Hypothalamus (tissue), 51 donors: Measurements from ENCODE around the gene MLANA.
"Not testable (repeated sequence)": the region's sequence is repeated elsewhere in the genome, so short reads cannot be mapped to it uniquely, and the experiment has no call there.

Experiments used
- DNase-seq, 51 donors: peaks; one replicate each; lab custom pipeline; 2025; lab: John Stamatoyannopoulos, UW

Gene MLANA

GRCh38 chr9:5869315-5870019 lies 21.2 kb upstream of the MLANA start:
- DNase-seq, result no peak

GRCh38 chr9:5870020-5870339 lies 20.7 kb upstream of the MLANA start:
- no peak for DNase-seq

DNA sequence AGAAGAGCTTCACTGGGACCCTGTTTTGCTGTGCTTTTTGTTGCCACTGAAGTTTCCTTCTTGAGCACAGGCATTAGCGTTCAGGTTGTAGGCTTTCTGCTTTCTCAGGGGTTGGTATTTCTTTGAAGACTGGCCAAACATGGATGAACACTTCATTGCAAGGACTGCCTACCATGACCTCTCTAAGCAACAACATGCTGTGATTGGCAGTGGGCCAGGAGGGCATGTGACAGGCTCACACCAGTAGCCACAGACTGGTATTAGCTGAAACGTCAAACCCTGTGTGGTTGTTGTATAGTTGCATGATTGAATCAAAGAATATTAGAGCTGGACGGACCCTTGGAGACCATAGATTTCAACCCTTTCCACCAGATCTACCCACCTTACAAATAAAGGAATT lies 20.0 kb upstream of the MLANA start:
- peak in 6 of 51 donors; percentile 2 to 9 (median 2) for DNase-seq

DNA sequence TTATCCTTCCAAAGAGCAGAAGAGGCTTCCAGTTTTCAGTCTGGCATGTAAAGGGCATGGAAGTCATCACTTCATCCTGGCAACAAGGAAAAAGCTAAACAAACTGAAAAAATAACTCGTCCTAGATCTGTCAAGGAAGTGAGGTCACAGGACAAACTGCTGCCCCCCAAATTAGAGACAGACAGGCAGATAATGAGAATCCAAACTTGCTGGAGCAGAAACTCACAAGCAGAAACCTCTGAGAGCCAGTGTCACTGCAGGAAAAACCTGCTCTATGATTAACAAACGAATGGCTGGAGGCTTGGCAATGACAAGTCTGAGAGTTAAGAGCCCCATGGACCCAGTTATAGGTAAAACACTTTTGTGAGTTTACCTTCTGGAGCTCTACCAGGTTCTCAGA lies 18.9 kb upstream of the MLANA start:
- DNase-seq, result no peak

- DNase-seq, result no peak
Observed at GRCh38 chr9:5872511-5872910, 18.2 kb upstream of the MLANA start.

DNA sequence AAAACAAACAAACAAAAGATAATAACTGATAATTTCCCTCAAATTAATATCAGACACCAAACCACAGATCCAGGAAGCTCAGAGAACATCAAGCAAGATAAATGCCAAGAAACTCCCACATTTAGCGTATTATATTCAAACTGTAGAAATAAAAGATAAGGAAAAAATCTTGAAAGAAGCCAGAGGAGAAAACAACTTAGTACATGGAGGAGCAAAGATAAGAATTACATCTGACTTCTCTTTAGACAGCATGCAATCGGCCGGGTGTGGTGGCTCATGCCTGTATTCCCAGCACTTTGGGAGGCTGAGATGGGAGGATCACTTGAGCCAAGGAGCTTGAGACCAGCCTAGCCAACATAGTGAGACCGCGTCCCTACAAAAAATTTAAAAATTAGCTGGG lies 17.2 kb upstream of the MLANA start:
- DNase-seq, result no peak

DNA sequence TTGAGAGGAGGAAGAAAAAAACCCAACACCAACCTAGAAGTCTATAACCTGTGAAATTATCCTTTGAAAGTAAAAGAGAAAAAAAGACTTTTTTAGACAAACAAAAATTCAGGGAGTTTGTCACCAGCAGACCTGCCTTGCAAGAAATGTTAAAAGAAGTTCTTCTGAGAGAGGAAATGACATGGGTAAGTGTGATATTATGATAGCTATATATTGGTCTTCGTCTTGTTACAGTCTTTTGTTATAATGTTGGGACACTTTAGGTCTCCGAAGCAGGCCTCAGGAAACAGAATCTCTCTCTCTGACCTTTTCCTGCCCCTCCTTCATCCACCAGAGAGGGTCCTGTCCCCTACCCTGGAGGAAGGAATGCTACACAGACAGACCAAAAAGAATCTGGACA lies 16.6 kb upstream of the MLANA start:
- no peak for DNase-seq

GRCh38 chr9:5876026-5876425 lies 14.7 kb upstream of the MLANA start:
- no peak for DNase-seq

GRCh38 chr9:5876711-5877110 lies 14.0 kb upstream of the MLANA start:
- no peak for DNase-seq

DNA sequence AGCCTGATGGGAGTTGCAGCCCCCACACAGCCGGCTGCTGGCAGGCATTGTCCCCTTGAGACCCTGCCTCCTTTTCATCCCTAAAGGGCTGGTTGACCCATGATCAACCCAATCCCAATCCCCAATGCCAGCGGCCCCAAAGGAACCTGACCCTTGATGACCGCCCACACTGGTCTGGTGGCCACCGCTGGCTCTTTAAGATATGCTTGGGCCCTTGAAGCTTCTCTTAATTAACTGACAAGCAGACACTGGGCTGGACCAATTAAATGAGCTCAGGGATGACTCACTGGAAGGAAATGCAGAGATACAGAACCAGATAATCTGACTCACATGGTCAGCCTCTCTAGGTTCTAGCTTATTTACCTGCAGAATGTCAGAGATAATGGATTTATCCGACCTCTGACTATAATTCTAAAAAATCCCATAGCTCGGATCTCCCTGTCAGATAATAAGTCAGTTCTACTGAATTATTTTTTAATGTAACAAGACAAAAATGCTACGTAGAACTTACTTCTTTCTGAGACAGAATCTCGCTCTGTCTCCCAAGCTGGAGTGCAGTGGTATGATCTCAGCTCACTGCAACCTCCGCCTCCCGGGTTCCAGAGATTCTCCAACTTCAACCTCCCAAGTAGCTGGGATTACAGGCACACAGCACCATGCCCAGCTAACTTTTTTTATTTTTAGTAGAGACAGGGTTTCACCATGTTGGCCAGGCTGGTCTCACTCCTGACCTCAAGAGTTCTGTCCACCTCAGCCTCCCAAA lies 11.1 kb upstream of the MLANA start:
- no peak for DNase-seq

- not testable (repeated sequence) for DNase-seq
Observed at GRCh38 chr9:5882244-5883012, 8.3 kb upstream of the MLANA start.

DNA sequence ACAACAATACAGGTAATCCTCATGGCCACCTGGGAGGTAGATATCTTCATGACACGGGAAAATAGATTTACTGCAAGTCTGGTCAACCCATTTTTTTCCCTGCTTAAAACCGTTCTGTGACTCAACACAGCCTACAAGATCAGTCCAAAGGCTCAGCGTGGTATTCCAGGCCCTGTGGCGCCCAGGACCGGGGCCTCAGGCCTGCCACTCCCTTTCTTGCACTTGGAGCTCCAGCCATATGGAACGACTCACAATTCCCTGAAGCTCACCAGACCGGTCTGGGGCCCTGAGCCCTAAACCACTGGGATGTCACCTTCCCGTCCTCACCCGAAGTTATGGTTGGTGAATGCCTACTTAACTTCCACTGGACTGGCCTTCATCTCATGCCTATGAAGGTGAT lies 6.5 kb upstream of the MLANA start:
- no peak for DNase-seq

- DNase-seq, result peak in 50 of 51 donors; percentile 2 to 82 (median 46)
Observed at GRCh38 chr9:5886114-5886939, 4.4 kb upstream of the MLANA start.

DNA sequence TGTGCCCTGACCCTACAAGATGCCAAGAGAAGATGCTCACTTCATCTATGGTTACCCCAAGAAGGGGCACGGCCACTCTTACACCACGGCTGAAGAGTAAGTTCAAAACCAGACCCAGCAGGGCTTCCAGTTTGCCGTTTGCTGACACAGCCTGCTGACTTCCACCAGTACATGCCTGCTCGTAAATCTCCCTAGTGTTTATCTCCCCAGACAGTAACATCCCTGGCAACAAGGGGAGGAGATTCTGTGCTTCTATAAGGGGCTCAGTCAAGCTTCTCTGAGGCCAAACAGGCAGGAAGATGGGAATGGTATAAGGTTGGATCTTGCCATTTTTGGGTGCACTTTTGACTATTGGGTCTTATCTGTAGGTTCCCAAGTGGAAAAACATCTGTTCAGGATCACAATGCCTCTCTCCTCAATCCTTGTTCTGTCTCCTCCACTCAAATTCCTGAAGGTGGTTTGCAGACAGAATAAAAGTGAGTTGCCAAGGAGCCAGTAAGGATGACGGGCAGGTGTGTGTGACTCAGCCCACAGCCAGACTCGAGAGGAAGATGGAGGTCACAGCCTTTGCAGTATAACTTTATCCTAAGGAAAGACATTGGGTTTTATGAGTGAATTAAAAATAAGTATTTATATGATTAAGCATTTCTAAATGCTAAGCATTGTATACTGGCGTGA lies 1.9 kb downstream of the MLANA start:
- DNase-seq, result no peak

DNA sequence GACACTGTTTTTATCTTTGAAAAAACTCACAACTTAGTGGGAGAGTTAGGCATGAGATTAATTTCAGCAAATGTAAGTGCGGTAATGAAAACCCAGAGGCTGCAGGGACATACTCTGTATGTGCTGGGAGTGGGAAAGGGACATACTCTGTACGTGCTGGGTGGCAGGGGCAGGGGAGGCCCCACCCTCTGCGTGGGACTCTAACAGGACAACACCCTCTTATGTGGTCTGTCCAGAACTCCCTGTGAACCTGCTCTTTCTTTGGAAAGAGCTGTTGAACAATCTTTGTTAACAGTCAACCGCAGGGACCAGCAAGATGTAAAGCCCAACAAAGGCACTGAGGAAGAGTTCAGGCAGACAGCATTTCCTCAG lies 2.4 kb downstream of the MLANA start:
- DNase-seq, result no peak

DNA sequence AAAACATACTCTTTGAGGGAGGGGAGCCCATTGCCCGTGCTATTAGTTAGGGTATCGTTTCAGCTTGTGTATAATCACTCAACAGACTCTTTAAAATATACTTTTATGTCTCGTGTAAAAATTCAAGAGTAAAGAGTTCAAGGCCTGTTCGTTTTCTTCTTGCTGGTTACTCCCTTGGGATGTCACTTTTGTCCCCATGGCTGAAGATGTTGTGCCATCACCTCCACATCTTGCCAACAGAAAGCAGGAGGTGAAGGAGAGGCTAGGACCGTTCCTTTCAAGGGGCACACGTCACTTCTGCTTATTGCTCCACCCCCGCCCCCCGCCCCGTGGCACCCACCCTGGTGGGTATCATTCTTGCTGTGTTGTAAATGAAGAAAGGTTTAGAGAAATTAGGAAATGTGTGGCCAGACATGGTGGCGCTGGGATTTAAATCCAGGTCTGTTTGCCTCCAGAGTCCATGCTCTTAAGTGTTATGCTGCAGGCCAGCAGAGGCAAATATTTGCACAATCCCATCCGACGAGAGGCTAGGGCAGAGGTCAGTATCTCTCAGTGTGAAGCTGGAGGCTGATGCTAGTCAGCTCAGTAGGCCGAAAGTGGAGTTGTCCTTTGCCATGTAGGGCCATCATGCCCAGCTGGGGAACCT lies 3.0 kb downstream of the MLANA start:
- DNase-seq, result no peak

DNA sequence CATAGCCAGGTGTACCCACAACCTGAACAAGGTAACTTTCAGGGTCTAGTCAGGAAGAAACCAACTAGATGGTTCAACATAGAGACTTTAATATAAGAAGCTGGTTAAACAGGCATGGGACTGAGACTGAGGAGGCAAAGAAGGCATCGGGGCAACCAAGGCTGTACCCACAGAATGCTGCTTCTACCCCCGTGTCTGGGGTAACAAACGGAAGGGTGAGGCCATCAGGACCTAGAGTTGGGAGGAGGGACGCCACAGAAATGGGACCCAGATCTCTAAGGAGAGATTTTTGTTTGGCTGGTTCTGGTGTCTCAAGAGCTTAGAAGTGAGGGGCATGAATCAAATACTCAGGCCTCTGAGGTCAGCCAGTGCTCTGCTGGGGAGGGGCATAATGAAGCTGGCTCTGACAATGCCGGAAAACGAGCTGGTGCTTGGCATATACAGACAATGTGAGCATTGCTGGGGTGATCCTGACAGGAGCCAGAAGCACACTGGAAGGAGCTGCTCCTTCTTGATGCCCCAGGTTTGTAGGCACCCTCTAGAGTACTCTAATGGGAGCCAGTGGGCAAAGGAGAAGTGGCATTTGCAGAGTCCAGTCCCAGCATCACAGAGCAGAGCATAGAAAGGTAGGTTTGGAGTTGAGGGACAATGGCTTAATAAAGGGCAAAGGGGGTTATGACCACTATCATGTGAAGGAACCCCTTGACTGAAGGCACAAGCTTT lies 3.7 kb downstream of the MLANA start:
- no peak for DNase-seq

- peak in 21 of 51 donors; percentile 3 to 40 (median 8) for DNase-seq
Observed at GRCh38 chr9:5895782-5896181, 5.1 kb downstream of the MLANA start.

DNA sequence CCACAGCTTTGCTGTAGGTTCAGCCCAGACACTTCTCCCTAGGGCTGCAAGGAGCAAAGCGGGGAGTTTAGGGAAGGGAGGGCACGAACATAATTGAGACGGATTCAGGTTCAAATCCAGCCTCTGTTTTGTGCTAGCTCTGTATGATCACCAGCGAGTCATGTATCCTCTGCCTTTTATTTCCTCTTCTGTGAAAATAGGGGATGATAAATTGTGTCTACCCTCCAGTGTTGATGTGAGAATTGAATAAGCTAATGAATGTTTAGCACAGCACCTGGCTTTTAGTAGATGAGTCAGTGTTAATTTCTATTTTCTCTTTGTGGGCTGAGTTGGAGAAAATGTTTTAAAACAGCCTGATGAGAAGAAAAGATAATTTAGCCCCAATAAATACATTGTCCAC lies 6.2 kb downstream of the MLANA start:
- DNase-seq, result no peak
